ENCODE results near the gene DAGLA. TPM values are rescaled to one million over a fixed set of nuclear protein-coding genes. Genes with fewer than 3 reads are reported as not detected.

The DAGLA gene
- total RNA-seq, 1 donor from 2014 or later: 21.0 TPM

- Mint-ChIP-seq H3K27me3 (ENCODE audit: low read depth) (no peaks in the 10 kb centered on the region), H3K27ac (ENCODE audit: unreplicated experiment) (no peak overlapping the region), H3K4me3 (no peak overlapping the region), H3K4me1 (no peaks in the 10 kb centered on the region), H3K9me3 (no peaks in the 10 kb centered on the region), H3K36me3 (ENCODE audit: low read depth) (no peaks in the 10 kb centered on the region)
- no peak for DNase-seq (ENCODE audit: low read depth, low spot score)
- TF ChIP-seq CTCF (conservative IDR thresholded peaks at IDR 0.05): no peak
These were observed 102.7 kb downstream of the DAGLA start for GRCh38 chr11:61782841-61783240.

DNA sequence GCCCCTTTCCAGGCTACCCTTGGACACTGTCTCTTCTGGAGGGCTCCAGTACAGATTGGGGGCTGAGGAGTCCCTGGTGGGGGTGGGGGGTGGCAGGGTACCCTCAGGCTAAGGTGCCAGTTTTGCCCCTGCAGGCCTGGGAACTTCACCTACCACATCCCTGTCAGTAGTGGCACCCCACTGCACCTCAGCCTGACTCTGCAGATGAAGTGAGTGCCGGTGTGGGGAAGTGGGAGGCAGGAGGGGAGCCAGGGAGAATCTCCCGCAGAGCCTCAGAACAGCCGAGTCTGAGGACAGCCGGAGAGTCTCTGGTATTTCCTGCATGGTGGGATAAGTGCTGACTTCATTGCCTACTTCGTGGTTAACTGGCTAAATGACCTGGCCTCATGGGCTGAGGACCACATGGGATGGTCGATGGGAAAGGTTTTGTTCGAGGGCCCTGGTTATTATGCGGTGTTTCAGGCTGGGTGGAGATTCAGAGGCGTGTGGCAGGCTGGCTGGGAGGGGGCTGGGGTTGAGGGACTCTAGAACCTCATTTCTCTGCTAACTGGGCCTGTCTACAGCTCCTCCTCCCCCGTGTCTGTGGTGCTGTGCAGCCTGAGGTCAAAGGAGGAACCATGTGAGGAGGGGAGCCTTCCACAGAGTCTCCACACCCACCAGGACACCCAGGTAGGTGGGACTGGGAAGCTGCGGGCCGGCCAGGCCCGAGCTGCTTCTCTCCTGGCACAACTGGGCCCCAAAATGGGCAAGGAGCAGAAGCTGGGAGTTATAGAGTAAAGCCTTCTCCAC, 103.7 kb downstream of the DAGLA start:
- Mint-ChIP-seq H3K27ac (ENCODE audit: unreplicated experiment) (no peak overlapping the region), H3K4me3 (peak overlapping the region; percentile 65)
- TF ChIP-seq CTCF (conservative IDR thresholded peaks at IDR 0.05): no peak

GRCh38 chr11:61784506-61784805, 104.3 kb downstream of the DAGLA start:
- H3K27me3 Mint-ChIP-seq (ENCODE audit: low read depth): no peaks in the 10 kb centered on the region
- H3K27ac Mint-ChIP-seq (ENCODE audit: unreplicated experiment): no peak overlapping the region
- H3K9me3 Mint-ChIP-seq: no peaks in the 10 kb centered on the region
- no peaks in the 10 kb centered on the region for H3K4me1 Mint-ChIP-seq
- DNase-seq (ENCODE audit: low read depth, low spot score): no peak
- H3K36me3 Mint-ChIP-seq (ENCODE audit: low read depth): no peaks in the 10 kb centered on the region
- H3K4me3 Mint-ChIP-seq: peak overlapping the region; percentile 65
- no peak for TF ChIP-seq CTCF (conservative IDR thresholded peaks at IDR 0.05)

More for the DNA sequence above, 103.7 kb downstream of the DAGLA start:
- no peaks in the 10 kb centered on the region for H3K9me3 Mint-ChIP-seq
- H3K27me3 Mint-ChIP-seq (ENCODE audit: low read depth): no peaks in the 10 kb centered on the region
- H3K4me1 Mint-ChIP-seq: no peaks in the 10 kb centered on the region
- H3K36me3 Mint-ChIP-seq (ENCODE audit: low read depth): no peaks in the 10 kb centered on the region
- DNase-seq (ENCODE audit: low read depth, low spot score): no peak

DNA sequence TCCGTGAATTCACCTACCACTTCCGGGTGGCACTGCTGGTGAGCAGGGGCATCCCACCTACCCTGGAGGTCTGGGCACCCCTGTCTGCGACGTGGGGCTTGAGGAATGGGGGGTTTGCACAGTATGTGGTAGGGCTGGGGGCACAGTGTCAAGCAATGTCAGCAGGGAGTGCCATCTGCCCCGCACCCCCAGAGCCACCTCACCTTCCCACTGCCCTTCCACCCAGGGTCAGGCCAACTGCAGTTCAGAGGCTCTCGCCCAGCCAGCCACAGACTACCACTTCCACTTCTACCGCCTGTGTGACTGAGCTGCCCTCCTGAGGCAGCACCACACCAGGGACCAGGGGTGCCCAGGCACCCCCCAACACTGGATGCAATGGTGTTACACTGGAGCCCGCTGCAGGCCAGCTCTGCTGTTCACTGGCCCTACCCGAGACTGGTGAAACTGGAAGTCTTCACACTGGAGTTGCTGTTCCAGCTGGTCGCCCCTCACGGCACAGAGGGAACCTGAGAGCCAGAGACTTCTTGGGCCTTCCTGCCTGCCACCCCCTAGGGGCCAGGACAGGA, 105.7 kb downstream of the DAGLA start:
- Mint-ChIP-seq H3K4me1 (no peaks in the 10 kb centered on the region), H3K9me3 (no peaks in the 10 kb centered on the region), H3K27me3 (ENCODE audit: low read depth) (no peaks in the 10 kb centered on the region), H3K36me3 (ENCODE audit: low read depth) (peaks cover 6% of the 10 kb centered on the region), H3K27ac (ENCODE audit: unreplicated experiment) (no peak overlapping the region), H3K4me3 (no peak overlapping the region)
- no peak for TF ChIP-seq CTCF (conservative IDR thresholded peaks at IDR 0.05)
- DNase-seq (ENCODE audit: low read depth, low spot score): no peak

GRCh38 chr11:61787928-61788491, 107.8 kb downstream of the DAGLA start:
- Mint-ChIP-seq H3K36me3 (ENCODE audit: low read depth) (peaks cover 6% of the 10 kb centered on the region), H3K4me3 (no peak overlapping the region), H3K4me1 (peaks cover 13% of the 10 kb centered on the region), H3K27ac (ENCODE audit: unreplicated experiment) (no peak overlapping the region), H3K9me3 (no peaks in the 10 kb centered on the region), H3K27me3 (ENCODE audit: low read depth) (peaks cover 3% of the 10 kb centered on the region)
- peak; percentile 60 for TF ChIP-seq CTCF (conservative IDR thresholded peaks at IDR 0.05)
- DNase-seq (ENCODE audit: low read depth, low spot score): peak; percentile 37
